Upper lobe of left lung (tissue), 6 donors: ENCODE results near the gene ITGAL. TPM values are rescaled to one million over a fixed set of nuclear protein-coding genes. Genes with fewer than 3 reads are reported as not detected.

Experiments
- ATAC-seq, 2 donors: fragments of 200-7000 bp; cut with Tn5 transposase; one replicate each; pipeline ENCODE4 v1.9.1; 2022; ENCODE audit warnings: mild to moderate bottlenecking in 2 of 2, moderate library complexity in 2 of 2; ENCODE audit not compliant: low FRiP score in 2 of 2
- DNase-seq, 2 donors: peaks; one replicate each; pipeline ENCODE4 v3.0.0-alpha.2; 2019 to 2020
- H3K27ac ChIP-seq, 4 donors: fragments of 200-600 bp; sonication (generic); one replicate each; pipeline ENCODE4 v1.5.1; 2016 to 2019
- H3K27me3 ChIP-seq, 4 donors: fragments of 200-600 bp; sonication (generic); one replicate each; pipeline ENCODE4 v1.5.1; 2017 to 2019
- H3K36me3 ChIP-seq, 4 donors: fragments of 200-600 bp; sonication (generic); one replicate each; pipeline ENCODE4 v1.5.1; 2016 to 2019
- H3K4me1 ChIP-seq, 4 donors: fragments of 200-600 bp; sonication (generic); one replicate each; pipeline ENCODE4 v1.5.1; 2018 to 2019
- H3K4me3 ChIP-seq, 4 donors: fragments of 200-600 bp; sonication (generic); one replicate each; pipeline ENCODE4 v1.5.1; 2017 to 2019; ENCODE audit warnings: mild to moderate bottlenecking in 2 of 4, moderate library complexity in 1 of 4
- H3K9me3 ChIP-seq, 4 donors: fragments of 200-600 bp; sonication (generic); one replicate each; pipeline ENCODE4 v1.5.1; 2018 to 2019
- CTCF ChIP-seq, 6 experiments: fragments of 450-650 bp in 4 of 6; fragments of 200-600 bp in 2 of 6; sonication (generic) in 2 of 6; IDR thresholded peaks; one replicate each; pipeline ENCODE4 v1.5.1; 2016 to 2019; ENCODE audit warnings: antibody characterized with exemption in 6 of 6
- EP300 ChIP-seq, 4 donors: sonication (generic); formaldehyde crosslinking; IDR thresholded peaks; one replicate each; pipeline ENCODE4 v1.5.1; 2017; ENCODE audit warnings: antibody characterized with exemption in 4 of 4, control low read depth in 2 of 4
- POLR2A ChIP-seq, 4 donors: fragments of 450-650 bp; IDR thresholded peaks; one replicate each; pipeline ENCODE4 v1.5.1; 2016 to 2017; ENCODE audit warnings: antibody characterized with exemption in 4 of 4, mild to moderate bottlenecking in 2 of 4
- POLR2AphosphoS5 ChIP-seq, 2 donors: sonication (generic); formaldehyde crosslinking; IDR thresholded peaks; one replicate each; pipeline ENCODE4 v1.5.1; 2017; ENCODE audit warnings: antibody characterized with exemption in 2 of 2
- WGBS, 2 donors: methylation state at CpG; one replicate each; pipeline ENCODE4 v1.1.5; 2017 to 2018; 5-methylcytosine and 5-hydroxymethylcytosine counted together
- total RNA-seq, 6 donors: library from RNA; depleted of rRNA in 4 of 6; stranded (reverse); fragments of >200 nt in 4 of 6; gene quantifications; one replicate each; pipeline versions ENCODE4 v1.1.0 to v1.2.1, GENCODE V29; 2016 to 2021
- donor health status: DM: no; HTN: no; CAD: no; lungs with moderate emphysema.
- donor health status: DM: no; HTN: yes; CAD: no; lungs with severe emphysema.

The ITGAL gene
- total RNA-seq, 6 donors from 2014 or later = 22.8 to 138 (median 67.0) TPM

- WGBS, 2 donors = 75% methylated on average over 3 of the region's 3 CpGs
- no peak overlapping the region for H3K4me3 ChIP-seq
- H3K4me1 ChIP-seq = peaks cover 0 to 12% (median 4%) of the 10 kb centered on the region in 4 donors
- no peaks in the 10 kb centered on the region for H3K9me3 ChIP-seq
- H3K27ac ChIP-seq = peak overlapping the region in 2 of 4 donors; percentile 2 to 56
- DNase-seq = no peak
- no peaks in the 10 kb centered on the region for H3K36me3 ChIP-seq
- H3K27me3 ChIP-seq = no peaks in the 10 kb centered on the region
- no peak for ATAC-seq
- no peak for TF ChIP-seq POLR2AphosphoS5 (IDR thresholded peaks at IDR 0.05)
- TF ChIP-seq CTCF (IDR thresholded peaks at IDR 0.05) = no peak
- no peak for TF ChIP-seq POLR2A (IDR thresholded peaks at IDR 0.05)
- no peak for TF ChIP-seq EP300 (IDR thresholded peaks at IDR 0.05)
These were observed 2.4 kb upstream of the ITGAL start for GRCh38 chr16:30470170-30470512.

GRCh38 chr16:30470632-30470995, 1.9 kb upstream of the ITGAL start:
- Histone ChIP-seq H3K27ac (peak overlapping the region in 2 of 4 donors; percentile 2 to 56), H3K9me3 (no peaks in the 10 kb centered on the region), H3K4me3 (no peak overlapping the region), H3K4me1 (peaks cover 0 to 12% (median 4%) of the 10 kb centered on the region in 4 donors), H3K27me3 (no peaks in the 10 kb centered on the region), H3K36me3 (no peaks in the 10 kb centered on the region)
- WGBS, 2 donors = 75 to 82% methylated on average over 8 of the region's 8 CpGs
- TF ChIP-seq CTCF (IDR thresholded peaks at IDR 0.05) (no peak), EP300 (IDR thresholded peaks at IDR 0.05) (no peak), POLR2AphosphoS5 (IDR thresholded peaks at IDR 0.05) (no peak), POLR2A (IDR thresholded peaks at IDR 0.05) (no peak)
- no peak for DNase-seq
- no peak for ATAC-seq

GRCh38 chr16:30473231-30474073, 910 bp downstream of the ITGAL start:
- DNase-seq (peak; percentile 48 to 65), ATAC-seq (peak; percentile 38 to 49)
- Histone ChIP-seq H3K36me3 (no peaks in the 10 kb centered on the region), H3K9me3 (no peaks in the 10 kb centered on the region), H3K27ac (peak overlapping the region; percentile 30 to 84 (median 62)), H3K27me3 (no peaks in the 10 kb centered on the region), H3K4me1 (peaks cover 0 to 12% (median 4%) of the 10 kb centered on the region in 4 donors), H3K4me3 (peak overlapping the region in 3 of 4 donors; percentile 21 to 43 (median 39))
- TF ChIP-seq EP300 (IDR thresholded peaks at IDR 0.05) = no peak
- WGBS, 2 donors = 53 to 70% methylated on average over 15 to 19 of the region's 19 CpGs

GRCh38 chr16:30474074-30474452, 1.5 kb downstream of the ITGAL start:
- DNase-seq = peak in 1 of 2 donors; percentile 69
- Histone ChIP-seq H3K9me3 (no peaks in the 10 kb centered on the region), H3K4me1 (peaks cover 0 to 12% (median 4%) of the 10 kb centered on the region in 4 donors)

More at GRCh38 chr16:30474074-30474452, 1.5 kb downstream of the ITGAL start:
- Histone ChIP-seq H3K36me3 (no peaks in the 10 kb centered on the region), H3K27me3 (no peaks in the 10 kb centered on the region), H3K4me3 (peak overlapping the region in 3 of 4 donors; percentile 21 to 43 (median 39)), H3K27ac (peak overlapping the region in 3 of 4 donors; percentile 30 to 84 (median 73))
- TF ChIP-seq CTCF (IDR thresholded peaks at IDR 0.05) (no peak), POLR2AphosphoS5 (IDR thresholded peaks at IDR 0.05) (no peak), EP300 (IDR thresholded peaks at IDR 0.05) (no peak), POLR2A (IDR thresholded peaks at IDR 0.05) (no peak)
- no peak for ATAC-seq
- 42% methylated on average over 17 of the region's 35 CpGs; no CpG with 5 or more reads in 1 of the 2 donors for WGBS, 2 donors
